OCI-LY3 (cell line): ENCODE results near the gene ZNF408.

Experiments used
- H2AFZ ChIP-seq: fragments of 200-600, 300-600 bp; shearing (Covaris generic); 2 replicates; pipeline ENCODE4 v1.6.0; 2014; ENCODE audit warnings: antibody characterized with exemption, low read depth, low read length
- H3K27ac ChIP-seq: fragments of 200-600, 300-600 bp; sonication (generic); 2 replicates; pipeline ENCODE4 v1.5.1; 2014; ENCODE audit warnings: mild to moderate bottlenecking, low read length, moderate library complexity, mixed read lengths
- H3K27me3 ChIP-seq: fragments of 200-600, 300-600 bp; sonication (generic); 2 replicates; pipeline ENCODE4 v1.6.1; 2014; ENCODE audit warnings: low read depth, low read length, mixed read lengths
- H3K36me3 ChIP-seq: fragments of 200-600, 300-600 bp; sonication (generic); replicated peaks from 2 replicates; pipeline ENCODE3; 2014; ENCODE audit warnings: low read depth, low read length, mixed read lengths
- H3K4me1 ChIP-seq: fragments of 300-600, 200-600 bp; sonication (generic); 2 replicates; pipeline ENCODE4 v1.6.1; 2014; ENCODE audit warnings: low read length, mixed read lengths
- H3K4me2 ChIP-seq: fragments of 200-600, 300-600 bp; sonication (generic); 2 replicates; pipeline ENCODE4 v1.6.1; 2014; ENCODE audit warnings: low read length, mixed read lengths
- H3K4me3 ChIP-seq: fragments of 300-600, 200-600 bp; sonication (generic); 2 replicates; pipeline ENCODE4 v1.5.1; 2014; ENCODE audit warnings: antibody characterized with exemption, mild to moderate bottlenecking, low read length, moderate library complexity
- H3K79me2 ChIP-seq: fragments of 300-600, 200-600 bp; shearing (Covaris generic); 2 replicates; pipeline ENCODE4 v1.6.1; 2014; ENCODE audit warnings: mild to moderate bottlenecking, low read length, mixed read lengths
- H3K9ac ChIP-seq: fragments of 300-600, 200-600 bp; shearing (Covaris generic); 2 replicates; pipeline ENCODE4 v1.6.0; 2014; ENCODE audit warnings: mild to moderate bottlenecking, low read length, moderate library complexity
- H3K9me3 ChIP-seq: fragments of 200-600, 300-600 bp; shearing (Covaris generic); 2 replicates; pipeline ENCODE4 v1.6.1; 2014; ENCODE audit warnings: low read length, mixed read lengths; ENCODE audit not compliant: insufficient read depth
- H4K20me1 ChIP-seq: fragments of 200-600, 300-600 bp; sonication (generic); 2 replicates; pipeline ENCODE4 v1.6.1; 2016; ENCODE audit warnings: low read length, mixed read lengths; ENCODE audit not compliant: insufficient read depth
- EZH2phosphoT487 ChIP-seq: fragments of 200-600 bp; shearing (Covaris generic); IDR thresholded peaks from 2 replicates; pipeline ENCODE4 v1.6.1; 2018; ENCODE audit warnings: antibody characterized with exemption, mixed run types, low read depth
- TF ChIP-seq, protein P1 (sequence below): fragments of 200-600, 300-600 bp; sonication (generic); IDR thresholded peaks from 2 replicates; pipeline ENCODE4 v1.5.1; 2014; ENCODE audit warnings: antibody characterized with exemption, low read length, low read depth

Gene ZNF408

GRCh38 chr11:46731545-46731944, 30.7 kb downstream of the ZNF408 start:
- TF ChIP-seq, protein P1, sequence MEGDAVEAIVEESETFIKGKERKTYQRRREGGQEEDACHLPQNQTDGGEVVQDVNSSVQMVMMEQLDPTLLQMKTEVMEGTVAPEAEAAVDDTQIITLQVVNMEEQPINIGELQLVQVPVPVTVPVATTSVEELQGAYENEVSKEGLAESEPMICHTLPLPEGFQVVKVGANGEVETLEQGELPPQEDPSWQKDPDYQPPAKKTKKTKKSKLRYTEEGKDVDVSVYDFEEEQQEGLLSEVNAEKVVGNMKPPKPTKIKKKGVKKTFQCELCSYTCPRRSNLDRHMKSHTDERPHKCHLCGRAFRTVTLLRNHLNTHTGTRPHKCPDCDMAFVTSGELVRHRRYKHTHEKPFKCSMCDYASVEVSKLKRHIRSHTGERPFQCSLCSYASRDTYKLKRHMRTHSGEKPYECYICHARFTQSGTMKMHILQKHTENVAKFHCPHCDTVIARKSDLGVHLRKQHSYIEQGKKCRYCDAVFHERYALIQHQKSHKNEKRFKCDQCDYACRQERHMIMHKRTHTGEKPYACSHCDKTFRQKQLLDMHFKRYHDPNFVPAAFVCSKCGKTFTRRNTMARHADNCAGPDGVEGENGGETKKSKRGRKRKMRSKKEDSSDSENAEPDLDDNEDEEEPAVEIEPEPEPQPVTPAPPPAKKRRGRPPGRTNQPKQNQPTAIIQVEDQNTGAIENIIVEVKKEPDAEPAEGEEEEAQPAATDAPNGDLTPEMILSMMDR, result no peak
- TF ChIP-seq EZH2phosphoT487, result no peak
- no peaks in the 10 kb centered on the region for H3K4me1 ChIP-seq
- no peaks in the 10 kb centered on the region for H3K9me3 ChIP-seq
- no peak overlapping the region for H3K4me3 ChIP-seq
- no peaks in the 10 kb centered on the region for H4K20me1 ChIP-seq
- H3K27me3 ChIP-seq, result no peaks in the 10 kb centered on the region
- no peaks in the 10 kb centered on the region for H3K79me2 ChIP-seq
- no peak overlapping the region for H3K27ac ChIP-seq
- H3K4me2 ChIP-seq, result no peak overlapping the region
- no peak overlapping the region for H3K9ac ChIP-seq
- no peaks in the 10 kb centered on the region for H3K36me3 ChIP-seq
- H2AFZ ChIP-seq, result no peak overlapping the region

GRCh38 chr11:46733234-46733633, 32.4 kb downstream of the ZNF408 start:
- H3K27me3 ChIP-seq, result no peaks in the 10 kb centered on the region
- no peaks in the 10 kb centered on the region for H3K4me1 ChIP-seq
- H3K4me3 ChIP-seq, result no peak overlapping the region
- no peak overlapping the region for H3K9ac ChIP-seq
- no peaks in the 10 kb centered on the region for H3K36me3 ChIP-seq
- no peaks in the 10 kb centered on the region for H3K79me2 ChIP-seq
- no peaks in the 10 kb centered on the region for H3K9me3 ChIP-seq
- H4K20me1 ChIP-seq, result no peaks in the 10 kb centered on the region
- H3K27ac ChIP-seq, result no peak overlapping the region
- no peak overlapping the region for H2AFZ ChIP-seq
- no peak for TF ChIP-seq EZH2phosphoT487
- TF ChIP-seq, protein P1, result no peak
- H3K4me2 ChIP-seq, result no peak overlapping the region

DNA sequence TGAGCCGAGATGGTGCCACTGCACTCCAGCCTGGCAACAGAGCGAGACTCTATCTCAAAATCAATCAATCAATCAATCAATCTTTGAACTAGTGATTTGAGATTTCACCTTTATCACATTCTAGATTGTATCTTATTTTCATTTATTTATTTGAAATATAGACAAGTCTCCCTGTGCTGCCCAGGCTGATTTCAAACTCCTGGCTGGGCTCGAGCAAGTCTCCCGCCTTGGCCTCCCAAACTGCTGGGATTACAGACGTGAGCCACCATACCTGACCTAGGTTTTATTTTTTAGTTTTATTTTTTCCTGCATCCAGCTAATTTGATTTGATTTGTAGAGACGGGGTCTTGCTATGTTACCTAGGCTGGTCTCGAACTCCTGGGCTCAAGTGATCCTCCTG, 35.3 kb downstream of the ZNF408 start:
- TF ChIP-seq EZH2phosphoT487, result no peak
- TF ChIP-seq, protein P1, result no peak
- H4K20me1 ChIP-seq, result no peaks in the 10 kb centered on the region
- H3K4me3 ChIP-seq, result no peak overlapping the region
- H3K36me3 ChIP-seq, result peaks cover 7% of the 10 kb centered on the region
- H3K9ac ChIP-seq, result no peak overlapping the region
- H2AFZ ChIP-seq, result no peak overlapping the region
- H3K4me1 ChIP-seq, result no peaks in the 10 kb centered on the region
- no peak overlapping the region for H3K27ac ChIP-seq
- H3K4me2 ChIP-seq, result no peak overlapping the region
- H3K27me3 ChIP-seq, result no peaks in the 10 kb centered on the region
- no peaks in the 10 kb centered on the region for H3K79me2 ChIP-seq
- no peaks in the 10 kb centered on the region for H3K9me3 ChIP-seq

DNA sequence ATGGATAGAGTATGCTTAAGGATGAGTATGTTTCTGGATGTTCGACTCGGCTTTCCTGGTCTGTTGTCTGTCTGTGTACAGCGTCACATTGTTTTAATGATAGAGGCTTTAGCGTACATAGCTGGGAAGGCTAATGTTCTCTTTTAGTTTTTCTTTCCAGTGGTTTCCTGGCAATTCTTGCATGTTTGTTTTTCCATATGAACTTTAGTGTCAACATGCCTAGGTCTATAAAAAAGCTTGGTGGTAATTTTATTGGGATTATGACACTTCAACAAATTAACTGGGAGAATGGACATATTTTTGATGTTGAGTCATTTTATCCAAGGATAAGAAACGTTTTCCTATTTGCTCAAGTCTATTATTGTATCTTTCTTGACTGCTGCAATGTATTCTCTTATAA, 35.8 kb downstream of the ZNF408 start:
- H4K20me1 ChIP-seq, result no peaks in the 10 kb centered on the region
- H2AFZ ChIP-seq, result no peak overlapping the region
- no peaks in the 10 kb centered on the region for H3K79me2 ChIP-seq
- TF ChIP-seq, protein P1, result no peak
- TF ChIP-seq EZH2phosphoT487, result no peak
- H3K36me3 ChIP-seq, result peaks cover 12% of the 10 kb centered on the region
- no peak overlapping the region for H3K4me2 ChIP-seq
- no peaks in the 10 kb centered on the region for H3K27me3 ChIP-seq
- no peak overlapping the region for H3K27ac ChIP-seq
- H3K4me3 ChIP-seq, result no peak overlapping the region
- H3K4me1 ChIP-seq, result no peaks in the 10 kb centered on the region
- no peak overlapping the region for H3K9ac ChIP-seq
- H3K9me3 ChIP-seq, result no peaks in the 10 kb centered on the region
